Fibroblast of the conjunctiva (primary cell): Measurements from ENCODE around the gene TRIM10.

Source experiments
- DNase-seq: peaks from one replicate; pipeline ENCODE4 v3.0.0-alpha.2; 2010; ENCODE audit warnings: low read depth

Gene TRIM10

GRCh38 chr6:30160785-30161531, at the start of gene TRIM10:
TSS of gene TRIM10 (minus strand) at chr6:30161211. CDS start at chr6:30160858, 353 bp downstream.
- no peak for DNase-seq

GRCh38 chr6:30207619-30208295, 46.7 kb upstream of the TRIM10 start:
- DNase-seq: no peak

- no peak for DNase-seq
Observed at GRCh38 chr6:30206799-30207618, 46.0 kb upstream of the TRIM10 start.

GRCh38 chr6:30206152-30206551, 45.1 kb upstream of the TRIM10 start:
- no peak for DNase-seq

- DNase-seq: no peak
Observed at GRCh38 chr6:30204116-30204515, 43.1 kb upstream of the TRIM10 start.

GRCh38 chr6:30202366-30202765, 41.4 kb upstream of the TRIM10 start:
- DNase-seq: no peak

- no peak for DNase-seq
Observed at GRCh38 chr6:30200551-30201281, 39.7 kb upstream of the TRIM10 start.

GRCh38 chr6:30198166-30199084, 37.4 kb upstream of the TRIM10 start:
- DNase-seq: no peak

GRCh38 chr6:30196376-30196775, 35.4 kb upstream of the TRIM10 start:
- DNase-seq: no peak

- no peak for DNase-seq
Observed at GRCh38 chr6:30195951-30196350, 34.9 kb upstream of the TRIM10 start.

- DNase-seq: no peak
Observed at GRCh38 chr6:30194797-30195690, 34.0 kb upstream of the TRIM10 start.

GRCh38 chr6:30192076-30192475, 31.1 kb upstream of the TRIM10 start:
- no peak for DNase-seq

- no peak for DNase-seq
Observed at GRCh38 chr6:30188541-30188940, 27.5 kb upstream of the TRIM10 start.

- DNase-seq: no peak
Observed at GRCh38 chr6:30185846-30186484, 25.0 kb upstream of the TRIM10 start.

- DNase-seq: no peak
Observed at GRCh38 chr6:30184417-30185031, 23.5 kb upstream of the TRIM10 start.

GRCh38 chr6:30180145-30180544, 19.1 kb upstream of the TRIM10 start:
- DNase-seq: no peak

GRCh38 chr6:30178837-30179236, 17.8 kb upstream of the TRIM10 start:
- DNase-seq: no peak

- no peak for DNase-seq
Observed at GRCh38 chr6:30175765-30176164, 14.8 kb upstream of the TRIM10 start.

- DNase-seq: no peak
Observed at GRCh38 chr6:30172681-30173080, 11.7 kb upstream of the TRIM10 start.
